ENCODE results near the gene KCNN4.

DNA sequence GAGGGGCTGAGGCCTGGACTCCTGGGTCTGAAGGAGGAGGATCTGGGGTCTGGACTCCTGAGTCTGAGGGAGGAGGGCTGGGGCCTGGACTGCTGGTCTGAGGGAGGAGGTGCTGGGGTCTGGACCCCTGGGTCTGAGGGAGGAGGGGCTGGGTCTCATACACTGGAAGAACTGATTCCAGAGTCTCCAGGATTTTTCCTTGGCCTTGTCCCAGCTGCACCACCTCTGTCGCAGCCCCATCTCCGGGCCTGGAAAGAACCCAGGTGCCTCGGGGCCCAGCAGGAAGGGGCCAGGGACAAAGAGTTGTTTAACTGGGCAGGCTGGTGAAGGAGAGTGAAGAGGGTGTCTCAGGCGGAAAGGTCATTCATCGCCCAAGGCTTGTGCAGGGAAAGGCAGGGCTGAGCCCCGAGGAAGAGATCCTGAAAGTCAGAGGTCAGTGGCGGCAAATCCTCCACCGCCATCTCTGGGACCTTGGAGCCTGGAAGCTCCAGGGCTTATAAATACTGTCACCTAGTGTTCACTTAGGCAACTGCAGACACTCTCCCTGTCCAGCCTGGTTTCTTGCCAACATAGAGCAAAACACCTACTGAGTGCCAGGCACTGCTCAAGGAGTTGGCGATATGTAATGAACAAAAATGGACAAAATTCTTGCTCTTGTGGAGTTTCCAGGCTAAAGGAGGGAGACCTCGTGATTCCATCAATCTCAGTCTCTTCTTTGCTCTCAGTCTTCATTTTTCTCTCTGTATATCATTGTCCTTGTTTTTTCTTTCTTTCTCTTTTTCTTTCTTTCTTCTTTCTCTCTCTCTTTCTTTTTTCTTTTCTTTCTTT is 4.4 kb upstream of the KCNN4 start:
- TF ChIP-seq YY1 (IDR thresholded peaks at IDR 0.05; ENCODE audit: insufficient read depth, insufficient read length) = no peak
- no peak for TF ChIP-seq ZNF274 (IDR thresholded peaks at IDR 0.05; ENCODE audit: low read depth, low read length)
